H1 (cell line): Measurements from ENCODE around the gene ASIC1. TPM values are rescaled to one million over a fixed set of nuclear protein-coding genes. Genes with fewer than 3 reads are reported as not detected.

Experiments used
- CTCF ChIA-PET: fragments of 300-600 bp; sonication (Branson Sonifier 250); formaldehyde crosslinking; loops from one replicate; lab custom pipeline; 2021; ENCODE audit not compliant: partially characterized antibody; lab: Charles Lee
- POLR2A ChIA-PET: fragments of 300-600 bp; sonication (Branson Sonifier 250); formaldehyde crosslinking; loops from one replicate; lab custom pipeline; 2021; ENCODE audit warnings: inconsistent platforms; ENCODE audit not compliant: partially characterized antibody; lab: Charles Lee
- DNase-seq, 2 experiments: peaks; one replicate each; pipeline versions ENCODE4 v3.0.0 to v3.0.0-alpha.2; 2010 to 2022; ENCODE audit warnings: low spot score in 2 of 2, low read depth in 1 of 2, mixed read lengths in 1 of 2
- FAIRE-seq: peaks from 2 replicates; lab custom pipeline; 2011; peaks lifted over from hg19 to GRCh38; lab: Jason Lieb, UNC
- H2AFZ ChIP-seq: 2 replicates; pipeline ENCODE4 v1.8.1; 2012; ENCODE audit warnings: low read length, inconsistent platforms
- H2AK5ac ChIP-seq: 2 replicates; pipeline ENCODE4 v1.6.1; 2013; ENCODE audit warnings: low read depth, low read length
- H2BK120ac ChIP-seq: replicated peaks from 2 replicates; pipeline ENCODE3; 2013; ENCODE audit warnings: low read depth, low read length, inconsistent platforms
- H2BK12ac ChIP-seq: 2 replicates; pipeline ENCODE4 v1.6.1; 2013; ENCODE audit warnings: low read depth, low read length
- H2BK15ac ChIP-seq: 2 replicates; pipeline ENCODE4 v1.6.1; 2013; ENCODE audit warnings: low read length
- H2BK20ac ChIP-seq: 2 replicates; pipeline ENCODE4 v1.6.1; 2013; ENCODE audit warnings: low read length
- H2BK5ac ChIP-seq: 2 replicates; pipeline ENCODE4 v1.6.1; 2013; ENCODE audit warnings: low read depth, low read length
- H3K14ac ChIP-seq: 2 replicates; pipeline ENCODE4 v1.6.1; 2013; ENCODE audit warnings: inconsistent platforms; ENCODE audit not compliant: insufficient read length
- H3K18ac ChIP-seq: 2 replicates; pipeline ENCODE4 v1.6.1; 2013; ENCODE audit warnings: low read length; ENCODE audit errors: extremely low read depth
- H3K23ac ChIP-seq: 2 replicates; pipeline ENCODE4 v1.6.1; 2013; ENCODE audit warnings: inconsistent platforms; ENCODE audit not compliant: insufficient read length
- H3K23me2 ChIP-seq: 2 replicates; pipeline ENCODE4 v1.6.1; 2013; ENCODE audit warnings: low read depth, low read length
- H3K27ac ChIP-seq: 2 replicates; pipeline ENCODE4 v1.6.1; 2011; ENCODE audit warnings: low read depth, low read length, inconsistent platforms
- H3K27me3 ChIP-seq, 4 experiments: replicated peaks in 1 of 4; 1 replicate in 1 of 4; 2 replicates in 3 of 4; pipeline versions ENCODE4 v1.6.1 to v1.8.1; 2011 to 2013; ENCODE audit warnings: low read length in 3 of 4, mild to moderate bottlenecking in 3 of 4, inconsistent platforms in 2 of 4, mixed read lengths in 2 of 4, moderate library complexity in 1 of 4; ENCODE audit not compliant: control insufficient read depth in 3 of 4, insufficient read depth in 3 of 4; ENCODE audit errors: extremely low read depth in 1 of 4
- H3K36me3 ChIP-seq, 4 experiments: 2 replicates each; pipeline versions ENCODE4 v1.6.1 to v1.8.1; 2011 to 2013; ENCODE audit warnings: mild to moderate bottlenecking in 4 of 4, low read length in 3 of 4, moderate library complexity in 2 of 4, control low read depth in 1 of 4, inconsistent platforms in 1 of 4; ENCODE audit not compliant: insufficient read depth in 4 of 4, control insufficient read depth in 2 of 4
- H3K4ac ChIP-seq: replicated peaks from 2 replicates; pipeline ENCODE3; 2013; ENCODE audit warnings: low read length, low read depth, mixed read lengths, inconsistent platforms; ENCODE audit not compliant: insufficient read length
- H3K4me1 ChIP-seq, 4 experiments: replicated peaks in 1 of 4; 1 replicate in 1 of 4; 2 replicates in 3 of 4; pipeline versions ENCODE4 v1.6.1 to v1.8.1; 2011 to 2013; ENCODE audit warnings: low read length in 3 of 4, inconsistent platforms in 2 of 4, mixed read lengths in 1 of 4; ENCODE audit not compliant: insufficient read depth in 4 of 4, control insufficient read depth in 3 of 4
- H3K4me2 ChIP-seq, 2 experiments: 2 replicates each; pipeline versions ENCODE4 v1.6.1 to v1.8.1; 2011 to 2013; ENCODE audit warnings: low read depth in 2 of 2, low read length in 2 of 2, control low read depth in 1 of 2, inconsistent platforms in 1 of 2, mild to moderate bottlenecking in 1 of 2; ENCODE audit not compliant: insufficient read depth in 1 of 2
- H3K4me3 ChIP-seq, 4 experiments: fragments of 200-600, 300-600 bp in 1 of 4; sonication (generic), shearing (Covaris generic), sonication (Bioruptor Twin) in 1 of 4; 2 replicates each; pipeline versions ENCODE4 v1.5.1 to v1.8.1; 2011 to 2016; ENCODE audit warnings: low read length in 4 of 4, low read depth in 3 of 4, control low read depth in 2 of 4, inconsistent platforms in 2 of 4, mild to moderate bottlenecking in 2 of 4, mixed read lengths in 1 of 4, moderate library complexity in 1 of 4; ENCODE audit not compliant: insufficient read depth in 2 of 4; ENCODE audit errors: extremely low read depth in 1 of 4
- H3K56ac ChIP-seq: replicated peaks from 2 replicates; pipeline ENCODE3; 2013; ENCODE audit warnings: low read depth, mild to moderate bottlenecking, mixed read lengths, low read length, inconsistent platforms; ENCODE audit not compliant: insufficient read length
- H3K79me1 ChIP-seq: 2 replicates; pipeline ENCODE4 v1.6.1; 2013; ENCODE audit warnings: low read depth, low read length, control low read depth
- H3K79me2 ChIP-seq, 2 experiments: 2 replicates each; pipeline versions ENCODE4 v1.6.1 to v1.8.1; 2012 to 2013; ENCODE audit warnings: low read length in 2 of 2, mild to moderate bottlenecking in 2 of 2, inconsistent platforms in 1 of 2; ENCODE audit not compliant: insufficient read depth in 2 of 2, control insufficient read depth in 1 of 2
- H3K9ac ChIP-seq, 4 experiments: replicated peaks in 1 of 4; 1 replicate in 1 of 4; 2 replicates in 3 of 4; pipeline versions ENCODE4 v1.6.1 to v1.8.1; 2011 to 2013; ENCODE audit warnings: low read depth in 3 of 4, low read length in 3 of 4, control low read depth in 2 of 4, mild to moderate bottlenecking in 2 of 4, moderate library complexity in 2 of 4, inconsistent platforms in 1 of 4; ENCODE audit errors: extremely low read depth in 1 of 4
- H3K9me3 ChIP-seq, 2 experiments: 2 replicates each; pipeline versions ENCODE4 v1.6.1 to v1.8.1; 2012 to 2013; ENCODE audit warnings: mild to moderate bottlenecking in 2 of 2, moderate library complexity in 2 of 2, control low read depth in 1 of 2, inconsistent platforms in 1 of 2, low read depth in 1 of 2, low read length in 1 of 2, mixed read lengths in 1 of 2; ENCODE audit not compliant: insufficient read depth in 2 of 2
- H4K20me1 ChIP-seq, 2 experiments: replicated peaks in 1 of 2; 2 replicates each; pipeline versions ENCODE3 to v1.8.1; 2011 to 2013; ENCODE audit warnings: inconsistent platforms in 2 of 2, low read length in 2 of 2, mild to moderate bottlenecking in 1 of 2; ENCODE audit not compliant: insufficient read depth in 2 of 2, control insufficient read depth in 1 of 2
- H4K5ac ChIP-seq: 2 replicates; pipeline ENCODE4 v1.6.1; 2013; ENCODE audit warnings: low read length, low read depth, mixed read lengths, inconsistent platforms; ENCODE audit not compliant: insufficient read length
- H4K8ac ChIP-seq: 2 replicates; pipeline ENCODE4 v1.8.0; 2013; ENCODE audit warnings: mild to moderate bottlenecking, moderate library complexity, low read length, inconsistent platforms; ENCODE audit not compliant: insufficient read depth; ENCODE audit errors: extremely low read depth
- H4K91ac ChIP-seq: replicated peaks from 2 replicates; pipeline ENCODE3; 2013; ENCODE audit warnings: low read length, mixed read lengths, inconsistent platforms; ENCODE audit not compliant: insufficient read length
- GABPA ChIP-seq: IDR thresholded peaks from 2 replicates; pipeline ENCODE4 v1.6.1; 2011; ENCODE audit warnings: mild to moderate bottlenecking, low read length, moderate library complexity, borderline replicate concordance; ENCODE audit not compliant: insufficient read depth
- GTF2F1 ChIP-seq: IDR thresholded peaks from 2 replicates; pipeline ENCODE4 v1.6.1; 2012; ENCODE audit warnings: low read depth, low read length, improper control_type of control experiment, borderline replicate concordance
- HDAC2 ChIP-seq, 2 experiments: fragments of 300-600 bp in 1 of 2; sonication (generic) in 1 of 2; IDR thresholded peaks; 2 replicates each; pipeline ENCODE4 v1.6.1; 2011 to 2012; ENCODE audit warnings: low read depth in 2 of 2, low read length in 2 of 2, mild to moderate bottlenecking in 2 of 2, moderate library complexity in 2 of 2, borderline replicate concordance in 1 of 2, inconsistent platforms in 1 of 2
- MAFK ChIP-seq: IDR thresholded peaks from 2 replicates; pipeline ENCODE4 v1.6.1; 2012; ENCODE audit warnings: low read depth, mild to moderate bottlenecking, improper control_type of control experiment, low read length
- MAX ChIP-seq: IDR thresholded peaks from 2 replicates; pipeline ENCODE4 v1.6.1; 2012; ENCODE audit warnings: inconsistent platforms
- POLR2A ChIP-seq, 2 experiments: IDR thresholded peaks; 1 replicate in 1 of 2; 2 replicates in 1 of 2; pipeline ENCODE4 v1.6.1; 2011; ENCODE audit warnings: low read depth in 2 of 2, low read length in 2 of 2, mild to moderate bottlenecking in 2 of 2; ENCODE audit errors: control extremely low read depth in 1 of 2
- WGBS, 2 experiments: shearing (Covaris generic) in 1 of 2; methylation state at CpG; one replicate each; pipeline versions ENCODE4 v1.1.6 to v1.1.7; 2013 to 2015; ENCODE audit warnings: low lambda C conversion rate in 2 of 2, mixed read lengths in 2 of 2, inconsistent platforms in 1 of 2, low coverage in 1 of 2, missing lambda C conversion rate in 1 of 2; ENCODE audit not compliant: insufficient replicate concordance in 2 of 2, insufficient coverage in 1 of 2, insufficient read length in 1 of 2; ENCODE audit errors: extremely low coverage in 1 of 2, missing lambda C conversion rate in 1 of 2; 5-methylcytosine and 5-hydroxymethylcytosine counted together
- polyA plus RNA-seq, 7 experiments: library from polyadenylated mRNA; depleted of rRNA in 3 of 7; stranded (reverse) in 5 of 7; unstranded in 2 of 7; fragments of >200 nt in 5 of 7; fragments of 200-250 nt in 2 of 7; gene quantifications; 1 replicate in 5 of 7; 2 replicates in 1 of 7; 4 replicates in 1 of 7; pipeline versions ENCODE4 v1.2.1 to v1.2.3, GENCODE V29; 2011 to 2013; ENCODE audit warnings: missing spikeins in 2 of 7, mixed read lengths in 2 of 7
- total RNA-seq: library from RNA; stranded (reverse); fragmentation: NEBNext Ultra II Directional; extraction: Animal tissue kit (Norgen Biotek cat#: 25700); gene quantifications from 2 replicates; pipeline ENCODE4 v1.2.1, GENCODE V29; 2021

Gene ASIC1
- total and polyA plus RNA-seq, 2 of the 8 experiments (the other 6 are each of a cell fraction or from before 2014, with no cell fraction given) = 2.4 to 4.4 TPM

- ChIA-PET CTCF (interaction anchor here (0.6 to 32.9 kb wide), 14 partner anchors 7 to 582 kb away, joined by 3 to 625 read pairs (median 4); partner anchors contain the start of genes CERS5, COX14 and SMARCD1), POLR2A (interaction anchor here (0.8 to 27.1 kb wide), 6 partner anchors 5 to 66 kb away, joined by 3 to 457 read pairs (median 4); partner anchors contain the start of genes COX14, GPD1 and SMARCD1)
- Histone ChIP-seq H3K27me3 (no peaks in the 10 kb centered on the region), H2BK15ac (0 out of 2 replicates have a peak within 1 kb of the TSS, but pooled peaks have one; percentile 19), H4K91ac (no peak within 1 kb of the TSS), H3K79me2 (no peaks in the 10 kb centered on the region), H3K18ac (no peak within 1 kb of the TSS), H2AFZ (no peak within 1 kb of the TSS), H3K4me2 (0 out of 4 replicates have a peak within 1 kb of the TSS, but pooled peaks of 1 of the 2 experiments have one; percentile 7), H3K23me2 (no peaks in the 10 kb centered on the region), H4K8ac (peak within 1 kb of the TSS; percentile 7; the same call in 1 of the 2 replicates), H2BK5ac (0 out of 2 replicates have a peak within 1 kb of the TSS, but pooled peaks have one; percentile 2), H3K4me1 (peaks cover 2 to 9% (median 6%) of the 10 kb centered on the region in 4 experiments; a peak in 5 of 7 replicates), H2BK20ac (no peak within 1 kb of the TSS), H4K5ac (no peak within 1 kb of the TSS), H3K56ac (no peak within 1 kb of the TSS), H2AK5ac (no peak within 1 kb of the TSS), H4K20me1 (peaks cover 0 to 5% of the 10 kb centered on the region in 2 experiments), H3K4ac (no peak within 1 kb of the TSS), H3K4me3 (no peak within 1 kb of the TSS), H3K9ac (no peak within 1 kb of the TSS; a peak in 1 of 7 replicates), H2BK120ac (no peak within 1 kb of the TSS), H3K14ac (no peak within 1 kb of the TSS), H3K79me1 (no peaks in the 10 kb centered on the region), H2BK12ac (0 out of 2 replicates have a peak within 1 kb of the TSS, but pooled peaks have one; percentile 27), H3K27ac (no peak within 1 kb of the TSS), H3K23ac (no peak within 1 kb of the TSS), H3K36me3 (peaks cover 10 to 20% (median 12%) of the 10 kb centered on the region in 4 experiments), H3K9me3 (no peaks in the 10 kb centered on the region)
- TF ChIP-seq POLR2A (IDR thresholded peaks at IDR 0.05; ENCODE audit: control extremely low read depth in 1 of 2, low read depth in 2 of 2, low read length in 2 of 2) = 0 out of 3 replicates have a peak, but pooled peaks of 1 of the 2 experiments have one; percentile 32
- no peak for TF ChIP-seq GTF2F1
- TF ChIP-seq MAX = peak; percentile 24; the same call in 1 of the 2 replicates
- TF ChIP-seq MAFK = no peak
- TF ChIP-seq HDAC2 (IDR thresholded peaks at IDR 0.05; ENCODE audit: borderline replicate concordance in 1 of 2, low read depth in 2 of 2, low read length in 2 of 2) = no peak
- TF ChIP-seq GABPA = no peak
- peak in 1 of 2 experiments; percentile 67 for DNase-seq
- FAIRE-seq = no peak
- WGBS, 2 experiments = 65% methylated on average over 13 of the region's 13 CpGs; no CpG with 5 or more reads in 1 of the 2 experiments
Observed at GRCh38 chr12:50103767-50104321, 46.4 kb downstream of the ASIC1 start, which contains the start of gene GPD1. Gene GPD1 (plus strand): TSS chr12:50104008. CDS start chr12:50104051, 43 bp downstream.
